SIG-M5 treated with dmso at 0.1 percent for 504 hours (cell line): ENCODE measurements around the gene TMOD4.
"Not testable (repeated sequence)": the region's sequence is repeated elsewhere in the genome, so short reads cannot be mapped to it uniquely, and the experiment has no call there.

Experiments used
- DNase-seq: peaks from one replicate; lab custom pipeline; 2025; ENCODE audit not compliant: unreplicated experiment; lab: John Stamatoyannopoulos, UW

TMOD4 gene

DNA sequence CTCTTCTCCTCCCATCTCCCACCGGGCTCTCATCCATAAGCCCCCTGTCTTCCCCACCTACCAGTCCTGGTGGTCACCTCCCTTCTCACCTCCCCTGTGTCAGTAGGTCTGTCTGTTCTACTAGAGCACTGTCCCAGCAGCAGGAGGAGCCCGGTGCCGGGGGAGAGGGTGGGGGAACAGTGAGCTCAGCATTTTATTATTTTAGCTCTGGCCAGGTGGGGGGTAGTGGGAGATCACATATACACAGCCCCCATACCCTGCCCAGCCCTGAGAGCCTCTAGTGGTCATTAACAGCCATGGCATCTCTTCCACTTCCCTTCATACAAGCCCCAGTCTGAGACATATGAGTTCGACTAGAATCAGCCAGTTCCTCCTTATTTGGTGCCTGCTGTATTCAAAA is at the start of gene TMOD4:
Gene TMOD4 (minus strand): TSS at position 119 of the 400 bp plus-strand sequence. CDS start 1,106 bp downstream, outside the sequence.
- DNase-seq: peak; percentile 72

DNA sequence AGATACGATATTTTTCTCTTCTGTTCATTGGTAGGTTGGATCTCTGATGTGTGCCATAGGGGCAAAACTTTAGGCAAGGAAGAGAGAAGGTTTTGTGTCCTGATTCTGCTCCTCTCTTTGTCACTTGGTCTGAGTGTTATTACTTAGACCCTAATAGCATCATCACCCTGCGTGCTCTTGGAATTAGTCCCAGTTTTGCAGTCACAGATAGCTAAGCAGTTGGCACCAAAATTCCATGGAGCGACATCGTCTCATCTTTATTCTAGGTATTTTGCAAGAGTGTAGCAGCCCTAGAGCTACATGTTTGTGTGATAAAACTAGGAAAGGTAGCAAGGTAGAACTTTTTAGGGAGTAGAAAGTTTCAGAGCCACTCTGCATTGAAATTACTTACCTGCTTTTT is 46.3 kb upstream of the TMOD4 start:
- DNase-seq: no peak

DNA sequence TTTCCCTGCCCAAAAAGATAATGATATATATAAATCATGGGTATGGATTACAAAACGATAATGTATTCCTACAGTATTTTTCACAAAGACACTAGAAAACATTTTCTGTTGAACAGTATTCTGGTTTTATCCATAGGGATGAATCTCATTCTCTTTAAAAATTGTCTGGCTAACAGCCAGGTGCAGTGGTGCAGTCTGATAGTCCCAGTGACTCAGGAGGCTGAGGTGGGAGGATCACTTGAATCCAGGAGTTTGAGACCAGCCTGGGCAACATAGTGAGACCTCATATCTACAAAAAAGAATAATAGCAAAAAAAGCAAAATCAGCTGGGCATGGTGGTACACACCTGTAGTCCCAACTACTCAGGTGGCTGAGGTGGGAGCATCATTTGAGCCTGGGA is 45.8 kb upstream of the TMOD4 start:
- DNase-seq: no peak

DNA sequence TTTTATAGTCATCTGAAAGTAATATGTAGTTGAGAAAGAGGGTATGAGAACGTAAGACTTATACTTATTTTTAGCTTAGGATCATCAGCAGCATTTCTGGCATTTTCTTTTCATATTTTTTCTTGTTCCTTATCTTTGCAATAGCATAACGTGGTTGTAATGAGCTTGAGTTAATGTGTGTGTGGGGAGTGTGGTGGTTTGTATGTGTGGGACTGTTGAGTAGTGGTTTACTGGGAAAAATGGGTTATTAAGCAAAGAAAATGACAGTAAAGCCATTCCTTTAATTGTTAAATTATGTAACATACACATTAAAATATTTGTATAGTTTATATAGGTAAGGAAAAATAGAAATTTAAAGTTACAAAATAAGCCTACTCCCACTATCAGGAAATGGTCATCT is 37.8 kb upstream of the TMOD4 start:
- no peak for DNase-seq

DNA sequence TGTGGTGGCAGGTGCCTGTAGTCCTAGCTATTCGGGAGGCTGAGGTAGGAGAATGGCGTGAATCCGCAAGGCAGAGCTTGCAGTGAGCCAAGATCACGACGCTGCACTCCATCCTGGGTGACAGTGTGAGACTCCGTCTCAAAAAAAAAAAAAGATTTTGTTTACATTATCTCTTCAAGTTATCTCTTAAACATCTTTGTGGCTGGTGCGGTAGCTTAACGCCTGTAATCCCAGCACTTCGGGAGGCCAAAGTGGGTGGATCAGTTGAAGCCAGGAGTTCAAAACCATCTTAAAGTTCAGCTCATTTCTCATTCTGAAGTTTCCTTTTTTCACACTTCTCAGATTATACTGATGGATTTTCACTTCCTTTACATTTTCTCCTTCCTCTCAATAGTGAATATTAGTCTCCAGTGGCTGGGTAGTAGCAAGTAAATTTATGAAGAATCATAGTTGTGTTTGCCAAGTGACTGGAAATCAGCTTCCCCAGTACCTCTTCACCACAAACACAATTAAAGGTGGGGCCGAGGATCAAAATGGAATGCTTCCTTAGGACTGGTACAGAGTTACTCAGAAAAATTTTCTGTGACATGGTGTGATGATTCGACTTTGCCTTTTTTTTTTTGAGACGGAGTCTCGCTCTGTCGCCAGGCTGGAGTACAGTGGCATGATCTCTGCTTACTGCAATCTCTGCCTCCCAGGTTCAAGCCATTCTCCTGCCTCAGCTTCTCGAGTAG is 36.4 kb upstream of the TMOD4 start:
- no peak for DNase-seq

DNA sequence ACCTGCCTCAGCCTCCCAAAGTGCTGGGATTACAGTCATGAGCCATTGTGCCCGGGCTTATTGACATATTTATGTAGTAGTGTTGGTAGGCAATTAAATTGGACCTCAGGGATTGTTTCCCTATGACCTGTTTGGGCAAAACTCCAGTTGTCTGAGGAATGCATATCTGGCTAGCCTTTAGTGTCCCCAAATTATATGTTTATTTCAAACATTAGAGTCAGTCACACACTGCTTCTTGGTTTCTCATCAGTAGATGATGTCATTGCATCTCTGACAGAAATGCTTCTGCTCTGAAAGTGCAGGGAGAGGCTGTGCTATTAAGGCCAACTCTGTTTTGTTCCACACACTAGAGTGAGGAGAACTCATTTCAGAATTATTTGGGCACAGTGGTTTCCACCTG is 35.0 kb upstream of the TMOD4 start:
- DNase-seq: no peak

DNA sequence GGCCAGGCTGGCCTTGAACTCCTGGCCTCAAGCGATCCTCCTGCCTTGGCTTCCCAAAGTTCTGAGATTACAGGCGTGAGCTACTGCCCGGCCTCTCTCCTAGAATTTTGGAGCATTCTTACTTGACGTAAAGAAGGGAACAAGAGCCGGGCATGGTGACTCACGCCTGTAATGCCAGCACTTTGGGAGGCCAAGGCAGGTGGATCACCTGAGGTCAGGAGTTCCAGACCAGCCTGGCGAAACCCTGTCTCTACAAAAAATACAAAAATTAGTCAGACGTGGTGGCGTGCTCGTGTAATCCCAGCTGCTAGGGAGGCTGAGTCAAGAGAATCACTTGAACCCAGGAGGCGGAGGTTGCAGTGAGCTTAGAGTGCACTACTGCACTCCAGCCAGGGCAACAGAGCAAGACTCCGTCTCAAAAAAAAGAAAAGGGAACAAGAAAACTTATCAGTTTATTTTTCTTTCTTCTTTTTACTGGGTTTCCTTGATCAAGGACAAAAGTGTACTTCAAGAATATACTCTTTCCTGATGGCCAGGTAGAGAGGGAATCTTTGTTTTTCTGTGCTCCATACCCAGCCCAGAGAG is 29.7 kb upstream of the TMOD4 start:
- DNase-seq: not testable (repeated sequence)

DNA sequence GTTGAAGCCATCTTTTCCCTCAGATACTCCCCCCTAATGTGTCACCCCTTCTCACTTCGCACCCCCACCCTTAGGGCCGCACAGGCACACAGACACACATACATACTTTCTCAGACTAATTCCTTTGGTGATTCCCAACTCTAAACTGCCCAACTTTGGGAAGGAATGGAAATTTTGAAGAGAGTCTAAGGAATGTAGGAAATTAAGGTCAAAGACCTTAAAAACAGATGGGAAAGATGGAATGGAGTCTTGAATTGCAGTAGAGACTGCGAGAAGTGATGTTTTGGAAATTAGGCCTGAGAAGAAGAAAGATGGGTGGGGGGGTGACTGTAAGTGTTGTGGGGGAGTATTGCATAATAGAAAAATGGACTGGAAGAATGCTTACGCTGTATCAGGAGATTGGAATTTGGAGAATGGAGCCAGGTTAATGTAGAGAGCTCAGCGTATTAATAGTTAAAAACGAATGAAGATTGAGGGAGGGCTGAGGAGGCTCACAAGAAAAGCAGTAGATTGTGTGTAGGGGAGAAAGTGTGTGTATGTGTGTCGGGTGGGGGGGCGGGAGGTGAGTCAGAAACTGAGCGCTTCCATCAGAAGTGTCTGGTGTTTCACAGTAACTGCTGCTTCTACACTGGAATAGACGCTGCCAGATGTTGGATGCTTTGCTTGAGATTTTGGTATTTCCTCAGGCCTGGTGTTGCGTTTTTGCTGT is 24.2 kb upstream of the TMOD4 start:
- DNase-seq: peak; percentile 65

DNA sequence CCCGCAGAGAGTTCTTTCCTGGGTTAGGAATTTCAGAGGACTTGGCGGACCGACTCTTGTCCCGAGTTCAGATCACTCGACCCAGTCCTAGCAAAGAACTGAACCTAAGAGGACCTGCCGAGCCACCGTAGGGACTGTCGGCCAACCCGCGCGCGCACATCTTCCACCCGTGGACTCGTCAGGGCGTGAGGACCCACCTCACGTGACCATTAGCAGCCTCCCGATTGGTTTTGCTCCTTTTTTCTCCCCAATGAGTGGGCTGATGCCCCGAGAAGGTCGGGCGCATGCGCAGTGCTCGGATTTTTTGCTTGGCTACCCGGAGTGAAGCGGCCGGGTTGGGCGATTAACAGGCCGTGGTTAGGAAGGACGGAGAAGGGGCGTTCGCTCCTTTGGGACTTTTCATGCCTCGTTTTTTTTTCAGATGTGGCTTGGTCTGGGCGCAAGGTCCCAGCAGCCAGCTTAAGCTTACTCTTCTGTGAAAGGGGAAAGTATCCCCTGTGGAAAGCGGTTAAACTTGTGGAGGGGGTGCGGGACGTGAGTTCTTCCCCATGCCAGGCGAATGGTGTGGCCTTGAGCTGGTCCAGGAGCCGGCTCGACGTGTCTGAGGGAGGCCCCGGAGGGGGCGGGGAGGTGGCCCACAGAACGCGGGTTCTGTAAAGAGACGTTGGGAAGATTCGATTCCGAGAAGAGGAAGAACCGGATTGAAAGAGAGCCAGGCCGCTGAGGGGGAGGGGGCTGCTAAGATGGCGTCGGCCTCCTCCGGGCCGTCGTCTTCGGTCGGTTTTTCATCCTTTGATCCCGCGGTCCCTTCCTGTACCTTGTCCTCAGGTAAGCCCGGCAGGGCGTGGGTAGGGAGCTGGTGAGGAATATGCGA is 22.7 kb upstream of the TMOD4 start, which contains the start of gene PIP5K1A:
Gene PIP5K1A (plus strand): TSS at position 299 of the 874 bp plus-strand sequence. CDS start 445 bp downstream, at position 744.
- DNase-seq: peak; percentile 99

DNA sequence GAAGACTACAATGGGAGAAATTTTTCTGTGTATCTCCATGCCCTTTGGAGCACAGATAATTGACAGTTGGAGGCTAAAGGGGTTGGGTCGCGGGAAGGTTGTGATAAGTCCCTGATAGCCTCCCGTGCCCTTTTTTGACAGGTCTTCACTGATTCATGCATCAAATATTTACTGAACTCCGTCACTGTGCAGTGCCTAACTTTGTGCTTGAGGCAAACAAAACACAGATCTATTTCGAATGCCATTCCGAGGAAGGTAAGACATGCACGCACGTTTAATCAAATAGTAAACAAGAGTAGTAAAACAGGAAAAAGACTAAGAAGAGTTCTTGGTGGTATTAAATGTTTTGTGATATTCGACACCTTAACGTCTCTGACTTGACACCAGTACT is 22.1 kb upstream of the TMOD4 start:
- DNase-seq: peak; percentile 62

DNA sequence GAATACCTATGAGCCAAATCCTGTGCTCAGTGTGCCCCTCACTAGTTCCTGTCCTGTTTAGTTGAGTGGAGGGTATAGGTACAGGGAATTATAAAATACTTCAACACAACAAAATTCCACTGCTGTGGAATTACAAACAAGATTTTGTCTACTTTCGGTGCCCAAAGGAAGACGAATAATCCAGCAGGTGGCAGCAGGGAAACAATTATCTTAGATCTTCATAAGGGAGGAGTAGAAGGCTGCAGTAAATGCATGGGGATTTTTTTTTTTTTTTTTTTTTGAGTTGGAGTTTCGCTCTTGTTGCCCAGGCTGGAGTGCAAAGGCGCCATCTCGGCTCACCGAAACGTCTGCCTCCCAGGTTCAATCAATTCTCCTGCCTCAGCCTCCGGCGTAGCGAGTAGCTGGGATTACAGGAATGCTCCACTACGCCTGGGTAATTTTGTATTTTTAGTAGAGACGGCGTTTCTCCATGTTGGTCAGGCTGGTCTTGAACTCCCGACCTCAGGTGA is 20.6 kb upstream of the TMOD4 start:
- peak; percentile 93 for DNase-seq

DNA sequence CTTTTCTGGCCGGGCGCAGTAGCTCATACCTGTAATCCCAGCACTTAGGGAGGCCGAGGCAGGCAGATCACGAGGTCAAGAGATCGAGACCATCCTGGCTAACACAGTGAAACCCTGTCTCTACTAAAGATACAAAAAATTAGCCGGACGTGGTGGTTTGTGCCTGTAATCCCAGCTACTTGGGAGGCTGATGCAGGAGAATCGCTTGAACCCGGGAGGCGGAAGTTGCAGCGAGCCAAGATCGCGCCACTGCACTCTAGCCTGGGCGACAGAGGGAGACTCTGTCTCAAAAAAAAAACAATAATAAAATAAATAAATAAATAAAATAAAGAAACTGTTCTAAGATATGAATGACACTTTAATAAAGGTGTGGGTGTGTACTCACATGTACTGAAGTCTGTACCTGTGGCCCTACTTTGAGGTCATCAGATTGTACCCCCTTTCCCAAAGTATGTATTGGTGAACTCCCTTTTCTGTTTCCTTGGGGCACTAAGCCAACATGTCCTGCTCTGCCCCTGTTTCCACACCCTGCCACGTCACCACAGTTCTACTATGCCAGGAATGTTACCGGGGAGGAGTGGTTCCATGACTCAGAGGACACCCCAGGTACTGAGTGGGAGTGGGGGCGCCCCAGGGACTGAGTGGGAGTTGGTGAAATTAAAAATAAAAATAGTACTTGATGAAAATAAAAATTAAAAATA is 19.3 kb upstream of the TMOD4 start:
- DNase-seq: peak; percentile 85

DNA sequence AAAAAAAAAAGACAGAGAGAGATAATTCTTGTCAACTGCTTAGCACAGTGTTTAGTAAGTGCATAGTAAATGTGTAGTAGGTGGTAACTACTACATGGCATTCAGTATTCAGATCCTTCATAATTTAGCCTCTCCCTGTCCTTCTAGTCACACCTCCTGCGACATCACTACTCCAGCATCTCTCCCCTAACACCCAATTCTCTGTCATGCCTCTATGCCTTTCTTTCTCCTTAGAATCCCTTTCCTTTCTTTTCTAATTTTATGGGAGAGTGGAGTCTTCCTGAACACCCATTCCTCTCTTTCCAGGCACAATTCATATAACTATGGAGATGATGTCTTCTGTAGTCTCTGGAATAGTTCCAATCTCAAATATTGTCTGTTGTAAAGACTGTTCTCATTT is 18.1 kb upstream of the TMOD4 start:
- no peak for DNase-seq

DNA sequence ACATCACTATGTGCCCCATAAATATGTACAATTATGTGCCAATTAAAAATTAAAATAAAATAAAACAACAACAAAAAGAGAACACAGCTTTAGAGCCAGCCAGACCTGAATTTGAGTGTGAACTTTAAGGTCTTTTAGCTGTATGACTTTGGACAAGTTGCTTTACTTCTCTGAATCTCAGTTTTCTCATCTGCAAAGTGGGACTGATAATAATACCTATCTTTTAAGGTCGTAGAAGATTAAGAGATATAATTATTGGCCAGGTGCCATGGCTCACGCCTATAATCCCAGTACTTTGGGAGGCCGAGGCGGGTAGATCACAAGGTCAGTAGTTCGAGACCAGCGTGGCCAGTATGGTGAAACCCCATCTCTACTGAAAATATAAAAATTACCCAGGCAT is 17.5 kb upstream of the TMOD4 start:
- DNase-seq: no peak

DNA sequence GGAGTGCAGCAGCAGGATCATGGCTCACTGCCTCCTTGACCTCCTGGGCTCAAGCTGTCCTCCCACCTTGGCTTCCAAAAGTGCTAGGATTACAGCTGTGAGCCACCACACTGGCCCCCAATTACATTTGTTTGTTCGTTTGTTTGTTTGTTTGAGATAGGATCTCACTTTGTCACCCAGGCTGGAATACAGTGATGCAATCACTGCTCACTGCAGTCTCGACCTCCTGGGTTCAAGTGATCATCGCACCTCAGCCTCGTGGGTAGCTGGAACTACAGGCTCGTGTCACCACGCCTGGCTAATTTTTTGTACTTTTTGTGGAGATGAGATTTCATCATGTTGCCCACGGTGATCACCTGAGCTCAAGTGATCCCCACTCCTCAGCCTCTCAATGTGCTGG is 16.3 kb upstream of the TMOD4 start:
- no peak for DNase-seq

DNA sequence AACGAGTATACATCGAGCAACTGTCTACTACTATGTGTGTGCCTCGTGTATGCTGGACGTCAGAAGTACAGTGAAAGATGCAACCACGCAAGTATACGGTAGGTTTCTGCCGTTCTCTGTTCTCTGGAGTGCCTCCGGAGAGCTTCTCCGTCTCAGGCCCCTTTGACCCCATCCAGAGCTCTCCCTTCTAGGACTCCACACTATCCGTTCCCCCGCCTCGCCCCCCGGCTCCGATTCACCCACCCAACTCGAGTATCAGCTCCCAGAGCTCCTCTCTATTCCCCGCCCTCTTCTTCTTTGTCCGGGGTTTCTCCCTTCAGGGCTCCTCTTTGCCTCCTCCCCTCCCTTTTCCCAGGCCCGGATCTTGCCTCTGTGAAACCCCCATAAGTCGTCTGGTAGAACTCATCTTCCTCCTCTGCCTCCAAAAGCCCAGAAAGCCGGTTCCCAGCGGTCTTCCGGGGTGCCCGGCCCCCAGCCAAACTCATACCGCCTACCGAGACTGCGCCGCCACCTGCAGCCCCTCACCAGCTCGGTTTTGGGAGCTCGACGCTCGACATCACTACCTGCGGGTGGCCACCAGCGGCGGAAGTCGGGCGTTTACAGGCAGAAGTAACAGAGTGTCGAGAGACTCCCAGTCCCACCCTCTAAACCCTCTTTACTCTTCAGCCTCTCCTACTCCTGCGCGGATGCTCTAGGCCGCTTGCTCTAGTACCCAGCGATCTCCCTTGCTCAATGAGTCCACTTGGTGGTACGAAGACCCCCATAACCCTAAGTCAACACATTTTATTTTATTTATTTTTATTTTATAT is 14.1 kb upstream of the TMOD4 start, which contains the start of gene VPS72:
Gene VPS72 (minus strand): TSS at position 561 of the 809 bp plus-strand sequence. CDS start 76 bp downstream, at position 485.
- DNase-seq: peak; percentile 99

DNA sequence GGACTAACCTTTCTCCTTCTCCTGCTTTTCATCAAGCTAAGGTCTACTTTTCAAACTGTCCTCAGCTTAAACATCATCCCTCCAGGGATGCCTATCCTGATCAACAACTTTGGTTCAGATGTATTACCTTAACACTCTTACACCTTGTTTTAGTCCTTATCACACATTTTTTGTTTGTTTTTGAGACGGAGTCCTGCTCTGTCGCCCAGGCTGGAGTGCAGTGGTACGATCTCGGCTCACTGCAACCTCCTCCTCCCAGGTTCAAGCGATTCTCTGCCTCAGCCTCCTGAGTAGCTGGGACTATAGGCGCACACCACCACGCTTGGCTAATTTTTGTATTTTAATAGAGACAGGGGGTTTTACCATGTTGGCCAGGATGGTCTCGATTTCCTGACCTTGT is 12.9 kb upstream of the TMOD4 start:
- not testable (repeated sequence) for DNase-seq

DNA sequence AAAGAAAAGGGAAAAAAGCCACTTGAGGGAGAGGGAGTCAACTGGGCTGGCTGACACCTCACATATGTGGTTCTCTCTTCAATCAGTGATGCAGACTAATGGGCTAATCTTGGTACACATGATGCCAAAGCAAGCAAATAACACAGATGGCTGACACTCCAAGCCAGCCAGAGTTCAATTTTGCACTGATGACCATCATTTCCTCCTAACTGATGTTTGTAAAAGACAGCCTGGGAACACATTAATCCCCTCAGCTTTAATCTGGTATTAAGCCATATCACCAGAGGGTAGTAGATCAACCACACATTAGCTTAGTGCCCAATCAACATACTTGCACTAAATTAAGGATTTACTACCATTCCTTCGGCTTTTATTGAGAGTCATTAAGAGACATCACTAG is 11.4 kb upstream of the TMOD4 start:
- no peak for DNase-seq

DNA sequence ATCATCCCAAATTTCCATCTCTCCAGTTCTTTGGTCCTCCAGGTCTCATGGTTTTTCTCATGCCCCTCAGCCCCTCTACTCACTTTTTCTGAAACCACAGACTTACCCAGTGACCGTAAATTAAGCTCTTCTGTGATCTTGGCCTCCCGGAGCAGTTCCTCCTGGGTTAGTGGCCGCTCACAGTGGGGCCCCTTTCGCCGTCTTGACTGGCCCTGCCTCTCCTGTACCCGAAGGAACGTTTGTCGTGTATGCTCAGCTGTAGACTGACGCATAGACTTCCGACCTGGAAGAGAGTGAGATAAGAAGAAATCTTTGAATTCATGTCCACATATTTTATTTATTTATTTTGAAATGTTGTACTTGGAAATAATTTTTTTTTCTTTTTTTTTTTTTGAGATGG is 8.4 kb upstream of the TMOD4 start:
- DNase-seq: no peak
